ENCODE data around the gene IL1RAPL1.
"Not testable (repeated sequence)": the region's sequence is repeated elsewhere in the genome, so short reads cannot be mapped to it uniquely, and the experiment has no call there.

The IL1RAPL1 gene

DNA sequence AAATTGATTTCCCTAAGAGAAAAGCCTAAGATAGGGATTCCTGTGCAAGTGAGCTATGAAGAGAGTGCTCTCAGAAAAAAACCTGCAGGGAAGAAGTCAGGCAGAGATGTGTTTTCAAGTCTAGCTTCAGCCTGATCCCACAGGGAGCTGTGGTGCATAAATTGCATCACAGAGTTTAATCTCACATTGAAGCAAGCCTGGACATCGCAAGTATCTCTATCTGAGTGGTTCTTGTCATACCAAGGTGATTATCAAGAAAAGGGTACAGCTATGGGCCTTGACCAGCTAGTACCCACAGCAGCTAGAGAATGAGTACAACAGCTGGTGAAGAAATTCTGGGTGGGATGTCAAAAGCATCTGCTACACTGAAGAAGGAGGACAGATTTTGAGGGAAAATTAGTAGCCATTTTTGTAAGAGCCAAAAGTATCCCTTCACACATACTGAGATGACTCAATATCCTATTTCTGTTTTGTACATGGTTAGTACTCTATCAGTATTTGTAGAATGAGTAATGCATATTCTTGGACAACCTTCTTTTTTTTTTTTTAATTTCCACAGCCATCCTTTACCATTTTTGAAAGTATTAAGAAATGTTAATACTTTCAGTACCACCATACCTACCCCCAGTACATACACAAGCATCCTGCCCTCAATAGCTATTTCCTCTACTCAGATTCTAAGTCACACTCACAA, 708.9 kb downstream of the IL1RAPL1 start:
- no peak for DNase-seq

DNA sequence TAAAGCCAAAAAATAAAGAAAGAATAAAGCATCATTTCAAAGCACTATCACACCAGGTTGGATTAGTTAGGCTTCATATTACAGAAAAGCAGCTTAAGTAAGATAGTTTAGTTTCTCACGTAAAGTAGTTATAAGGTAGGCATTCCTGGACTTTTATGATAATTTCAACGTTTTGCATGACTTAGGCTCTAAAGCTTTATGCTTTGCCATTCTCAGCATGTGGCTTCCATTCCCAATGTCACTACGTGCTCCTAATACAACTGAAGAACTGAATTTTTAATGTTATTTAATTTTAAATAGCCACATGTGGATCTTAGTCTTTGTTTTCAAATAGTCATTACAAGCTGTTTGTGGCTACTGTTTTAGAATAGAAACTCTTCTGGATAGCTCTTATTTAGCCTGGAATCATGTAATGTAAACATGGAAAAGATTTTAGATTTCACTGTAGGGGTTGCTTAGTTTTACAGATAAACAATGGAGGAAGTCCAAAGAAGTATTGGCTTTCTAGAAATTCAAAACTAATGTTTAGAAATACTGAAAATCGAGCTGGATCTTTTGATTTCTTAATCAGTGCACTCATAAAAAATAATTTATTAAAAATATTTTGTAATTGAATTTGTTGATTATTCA, 710.0 kb downstream of the IL1RAPL1 start:
- no peak for DNase-seq

DNA sequence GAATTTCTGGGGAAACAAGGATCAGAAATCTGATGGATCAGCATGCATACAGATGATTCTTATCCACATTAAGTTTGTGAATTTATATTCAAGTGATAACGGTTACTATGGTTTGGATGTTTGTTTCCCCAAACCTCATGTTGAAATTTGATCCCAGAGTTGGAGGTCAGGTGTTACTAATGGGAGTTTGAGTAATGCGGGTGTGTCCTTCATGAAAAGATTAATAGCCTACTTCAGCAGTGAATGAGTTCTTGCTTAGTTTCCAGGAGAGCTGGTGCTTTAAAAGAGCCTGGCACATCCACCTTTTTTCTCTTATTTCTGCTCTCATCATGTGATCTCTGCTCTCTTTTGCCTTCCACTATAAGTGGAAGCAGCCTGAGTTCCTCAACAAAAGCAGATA, 712.4 kb downstream of the IL1RAPL1 start:
- peak in 1 of 2 experiments; percentile 23 for DNase-seq

DNA sequence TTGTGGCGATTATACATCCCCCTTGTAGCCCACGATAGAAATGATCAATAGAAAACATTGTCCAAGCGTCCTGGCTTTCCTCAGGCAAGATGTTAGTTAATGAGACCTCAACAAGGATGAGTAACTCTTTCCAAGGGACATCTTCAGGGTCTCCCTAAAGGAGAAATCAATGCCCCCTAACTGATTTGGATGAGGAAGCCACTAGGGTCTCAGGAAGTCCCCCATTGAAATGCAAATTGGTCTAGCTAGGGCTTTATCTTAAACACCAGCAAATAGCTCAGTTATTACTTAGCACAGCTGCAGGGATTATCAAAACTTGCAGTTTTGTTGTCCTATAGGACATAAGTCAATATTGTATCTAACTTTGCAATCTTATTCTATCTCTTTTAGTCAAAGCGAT, 721.5 kb downstream of the IL1RAPL1 start:
- DNase-seq = no peak

DNA sequence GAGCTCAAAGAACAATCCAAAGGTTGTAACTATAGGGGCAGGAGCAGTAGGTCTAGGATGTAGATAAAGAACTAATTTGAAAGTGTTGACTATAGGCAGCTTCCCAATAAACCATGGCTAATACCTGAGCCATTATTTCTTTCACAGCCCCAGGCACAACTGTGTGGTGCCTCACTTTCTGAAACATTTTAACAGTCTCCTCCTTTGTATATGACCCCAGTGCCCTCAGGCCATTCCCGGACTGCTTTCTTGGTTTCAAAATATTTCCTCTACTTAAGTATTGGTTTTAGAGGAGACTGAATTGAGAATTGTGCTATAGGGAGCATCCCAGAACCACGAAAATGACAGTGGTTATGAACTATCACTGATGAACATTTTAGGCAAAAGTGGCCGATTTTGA, 728.7 kb downstream of the IL1RAPL1 start:
- no peak for DNase-seq

DNA sequence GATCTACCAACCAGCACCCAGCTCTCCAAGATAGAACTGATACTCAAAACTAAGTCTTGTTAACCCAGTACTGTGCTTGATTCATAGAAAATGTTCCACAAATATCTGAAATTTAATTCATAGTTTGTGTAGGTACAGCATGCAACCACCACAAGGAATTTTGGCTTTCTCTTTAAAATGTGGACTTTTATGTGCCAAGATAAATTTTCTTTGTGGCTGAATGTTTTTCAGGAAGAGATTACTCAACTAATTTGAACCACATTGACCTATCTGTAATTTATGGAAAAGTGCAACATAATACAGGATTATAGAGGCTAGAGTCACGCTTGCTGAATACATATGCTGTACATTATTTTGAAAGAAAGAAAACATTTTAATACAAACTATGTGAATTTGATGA, 730.8 kb downstream of the IL1RAPL1 start:
- DNase-seq = peak in 1 of 2 experiments; percentile 5

DNA sequence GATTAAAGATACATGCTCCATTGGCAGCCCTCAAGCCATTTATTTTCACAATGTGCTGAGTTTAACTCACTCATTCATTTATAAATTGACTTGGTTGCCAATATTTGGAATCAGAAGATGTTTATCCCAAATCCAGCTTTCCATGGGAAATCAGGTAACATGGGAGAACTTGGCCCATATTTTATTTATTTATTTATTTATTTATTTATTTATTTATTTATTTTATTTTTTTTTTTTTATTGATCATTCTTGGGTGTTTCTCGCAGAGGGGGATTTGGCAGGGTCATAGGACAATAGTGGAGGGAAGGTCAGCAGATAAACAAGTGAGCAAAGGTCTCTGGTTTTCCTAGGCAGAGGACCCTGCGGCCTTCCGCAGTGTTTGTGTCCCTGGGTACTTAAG, 745.2 kb downstream of the IL1RAPL1 start:
- not testable (repeated sequence) for DNase-seq

DNA sequence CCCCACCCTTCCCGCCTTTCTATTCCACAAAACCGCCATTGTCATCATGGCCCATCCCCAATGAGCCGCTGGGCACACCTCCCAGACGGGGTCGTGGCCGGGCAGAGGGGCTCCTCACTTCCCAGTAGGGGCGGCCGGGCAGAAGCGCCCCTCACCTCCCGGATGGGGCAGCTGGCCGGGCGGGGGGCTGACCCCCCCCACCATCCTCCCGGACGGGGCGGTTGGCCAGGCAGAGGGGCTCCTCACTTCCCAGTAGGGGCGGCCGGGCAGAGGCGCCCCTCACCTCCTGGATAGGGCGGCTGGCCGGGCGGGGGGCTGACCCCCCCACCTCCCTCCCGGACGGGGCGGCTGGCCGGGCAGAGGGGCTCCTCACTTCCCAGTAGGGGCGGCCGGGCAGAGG, 745.8 kb downstream of the IL1RAPL1 start:
- not testable (repeated sequence) for DNase-seq

DNA sequence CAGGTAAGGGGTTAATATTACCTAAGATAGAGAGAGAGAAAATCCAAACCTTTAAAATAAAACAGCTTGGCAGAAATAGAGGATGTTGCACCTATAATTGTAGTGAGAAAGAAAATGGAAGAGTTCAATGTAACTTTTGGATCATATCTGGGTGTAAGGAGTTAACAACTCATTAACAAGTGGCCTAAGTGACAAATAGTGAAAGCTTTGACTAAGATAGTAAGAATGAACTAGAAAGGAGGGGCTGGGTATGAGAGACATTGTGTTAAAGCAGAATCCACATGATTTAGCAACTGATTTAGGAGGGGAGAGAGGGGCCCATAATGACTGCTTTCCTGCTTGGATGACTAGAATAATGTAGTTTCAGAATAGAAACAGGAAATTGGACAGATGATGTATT, 761.0 kb downstream of the IL1RAPL1 start:
- no peak for DNase-seq

DNA sequence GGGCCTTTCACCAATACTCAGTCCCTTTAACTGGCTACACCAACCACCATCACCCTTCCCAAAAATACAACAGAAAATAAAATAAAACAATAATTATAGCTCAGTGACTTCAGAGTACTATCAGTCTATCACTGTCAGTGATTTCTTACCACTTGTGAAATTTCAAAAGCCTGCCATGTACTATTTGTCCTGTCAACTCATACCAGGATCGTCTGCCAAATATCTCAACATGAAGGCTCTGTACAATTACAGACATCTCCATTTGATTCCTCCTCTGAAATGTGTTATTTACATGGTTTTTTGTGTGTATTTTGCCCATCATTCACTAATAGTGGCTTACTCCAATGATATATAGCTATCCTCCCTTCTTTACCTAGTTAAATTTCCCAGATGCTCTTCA, 772.0 kb downstream of the IL1RAPL1 start:
- no peak for DNase-seq

DNA sequence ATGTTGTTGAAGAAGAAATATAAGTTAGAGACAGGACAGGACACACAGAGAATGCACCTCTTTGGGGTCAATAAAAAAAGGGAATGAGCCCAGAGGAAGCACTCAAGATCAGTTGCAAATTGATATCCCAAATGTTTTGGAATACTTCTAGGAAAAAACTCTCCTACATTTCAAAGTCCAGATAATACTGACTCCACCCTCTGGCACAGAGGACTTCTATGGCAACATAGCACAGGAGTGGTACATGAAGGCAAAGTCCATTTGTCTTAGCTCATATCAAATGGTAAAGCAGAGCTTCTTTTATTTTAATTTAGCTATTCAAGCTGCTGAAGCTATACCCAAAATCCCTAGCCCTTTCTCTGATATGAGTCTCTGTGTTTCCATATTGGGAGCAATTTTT, 787.5 kb downstream of the IL1RAPL1 start:
- not testable (repeated sequence) for DNase-seq

DNA sequence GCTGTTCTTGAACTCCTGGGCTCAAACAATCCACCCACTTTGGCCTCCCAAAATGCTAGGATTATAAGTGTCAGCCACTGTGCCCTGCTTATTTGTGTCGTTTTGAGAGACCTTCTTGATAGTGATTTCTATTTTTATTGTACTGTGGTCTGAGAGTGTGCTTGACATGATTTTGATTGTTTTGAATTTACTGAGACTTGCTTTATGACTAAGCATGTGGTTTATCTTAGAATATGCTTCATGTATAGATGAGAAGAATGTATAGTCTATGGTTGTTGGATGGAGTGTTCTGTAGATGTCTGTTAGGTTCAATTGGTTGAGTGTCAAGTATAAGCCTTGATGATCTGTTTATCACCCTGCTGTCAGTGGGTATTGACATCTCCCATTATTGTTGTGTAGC, 789.3 kb downstream of the IL1RAPL1 start:
- DNase-seq = no peak

DNA sequence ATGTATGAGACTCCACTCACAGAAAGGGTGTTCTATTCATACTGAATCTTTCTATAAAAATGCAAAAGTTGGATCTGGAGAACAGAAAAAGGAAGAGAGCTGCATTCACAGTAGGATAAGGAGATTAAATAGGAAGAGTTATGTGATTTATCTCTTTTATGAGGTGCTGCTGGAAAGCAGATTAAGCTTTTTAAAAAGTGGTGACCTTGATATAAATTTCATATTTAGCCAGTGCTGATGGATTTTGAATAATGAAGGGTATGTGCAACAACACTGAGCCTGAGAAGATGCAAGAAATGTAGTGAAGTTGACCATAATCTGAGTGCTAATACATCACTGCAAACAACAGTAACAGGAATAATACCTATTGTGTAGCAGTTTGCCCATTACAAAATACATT, 795.6 kb downstream of the IL1RAPL1 start:
- no peak for DNase-seq

DNA sequence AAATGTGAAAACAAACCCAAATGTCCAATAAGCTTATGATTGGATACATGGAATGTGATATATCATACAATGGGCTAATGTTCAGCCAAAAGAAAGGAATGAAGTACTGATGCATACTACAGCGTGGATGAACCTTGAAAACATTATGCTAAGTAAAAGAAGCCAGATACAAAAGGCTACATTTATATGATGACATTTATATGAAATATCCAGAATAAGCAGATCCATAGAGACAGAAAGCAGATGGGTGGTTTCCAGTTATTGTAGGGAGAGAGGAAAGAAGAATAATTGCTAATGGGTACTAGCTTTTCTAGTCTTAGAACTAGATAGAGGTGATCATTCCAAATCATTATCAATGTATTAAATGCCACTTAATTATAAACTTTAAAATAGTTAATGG, 801.3 kb downstream of the IL1RAPL1 start:
- no peak for DNase-seq

DNA sequence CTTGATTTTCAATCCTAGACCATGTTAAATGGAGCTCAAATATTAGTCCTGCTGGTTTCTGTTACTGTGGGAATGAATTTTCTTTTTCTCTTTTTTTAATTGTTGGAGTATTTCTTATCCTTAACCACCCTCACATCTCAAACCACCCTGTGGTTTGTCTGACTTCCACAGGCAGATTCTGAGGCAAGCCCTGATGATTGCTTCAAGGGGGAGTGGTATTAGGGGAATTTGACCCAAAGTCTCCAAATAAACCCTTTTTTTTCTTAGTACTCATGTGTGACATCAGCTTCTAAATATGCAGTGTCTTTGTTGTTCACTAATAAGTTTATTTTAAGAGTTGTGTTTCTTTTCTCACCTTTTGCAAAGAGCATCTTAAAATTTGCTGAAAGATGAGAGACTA, 810.3 kb downstream of the IL1RAPL1 start:
- DNase-seq = no peak

DNA sequence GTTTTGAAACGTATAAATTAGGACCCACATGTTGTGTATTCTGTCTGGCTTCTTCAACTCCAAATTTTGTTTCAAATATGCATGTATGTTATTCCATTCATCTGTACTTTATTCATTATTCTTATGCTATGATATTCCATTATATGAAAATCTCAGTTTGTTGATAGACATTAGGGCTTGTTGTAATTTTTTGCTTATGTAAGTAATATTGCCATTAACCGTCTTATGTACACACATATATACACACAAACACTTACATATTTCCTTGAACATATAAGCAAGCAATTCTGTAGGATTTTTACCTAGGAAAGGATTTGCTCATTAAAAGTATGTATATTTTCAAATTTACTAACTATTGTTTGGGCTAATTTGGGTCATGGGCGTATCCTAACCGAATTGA, 820.1 kb downstream of the IL1RAPL1 start:
- DNase-seq = no peak

DNA sequence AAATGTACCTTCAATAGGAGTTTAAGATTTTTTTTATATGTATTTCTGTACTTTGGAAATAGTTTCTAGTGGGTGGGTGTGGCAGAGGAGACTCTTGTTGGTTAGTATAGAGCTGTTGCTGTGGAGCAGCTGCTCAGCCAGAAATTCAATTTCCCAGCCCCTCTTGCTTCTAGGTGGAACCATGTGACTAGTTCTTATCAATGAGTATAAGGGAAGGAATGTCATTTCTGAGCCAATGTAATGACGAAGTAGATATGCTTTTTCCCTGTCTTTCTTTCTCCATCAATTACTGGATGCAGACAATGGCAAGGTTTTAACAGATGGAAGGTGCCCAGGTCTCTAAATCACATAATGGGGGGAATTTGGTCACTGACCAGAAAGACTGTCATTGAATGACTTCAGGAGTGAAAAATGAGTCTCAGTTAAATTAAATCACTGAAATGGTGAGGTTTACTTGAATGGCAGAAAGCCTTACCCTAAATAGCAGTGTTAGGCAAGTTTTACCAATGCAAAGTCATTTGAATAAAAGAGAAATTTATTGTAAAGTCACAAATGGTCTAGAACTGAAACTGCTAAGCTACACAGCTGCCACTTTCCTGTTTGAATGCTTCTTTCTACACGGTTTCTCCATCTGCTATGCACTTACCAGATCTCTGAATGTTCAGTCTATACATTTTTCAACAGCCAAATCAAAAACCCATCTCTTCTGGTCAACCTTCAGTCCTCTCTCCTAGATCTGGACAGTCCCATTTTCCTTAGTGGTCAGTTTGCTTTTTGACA, 832.7 kb downstream of the IL1RAPL1 start:
- no peak for DNase-seq

DNA sequence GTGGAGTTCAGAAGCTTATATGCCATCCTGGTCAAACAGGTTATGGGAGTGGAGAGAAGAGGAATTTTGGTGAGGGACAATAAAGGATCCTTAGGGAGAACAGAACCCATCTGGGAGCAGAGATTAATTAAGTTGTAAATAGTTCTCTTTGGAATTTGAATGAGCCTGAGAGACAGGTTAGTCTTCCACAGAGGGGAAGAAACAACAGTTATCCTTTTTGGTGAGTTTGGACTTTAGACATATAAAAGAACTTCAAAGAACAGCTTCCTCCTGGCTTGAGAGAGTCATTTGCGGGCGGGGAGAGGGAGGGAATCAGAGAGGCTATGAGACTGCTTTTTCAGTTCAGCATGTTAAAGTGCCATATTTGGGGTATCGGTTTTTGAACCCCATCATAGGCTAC, 834.8 kb downstream of the IL1RAPL1 start:
- DNase-seq = no peak

DNA sequence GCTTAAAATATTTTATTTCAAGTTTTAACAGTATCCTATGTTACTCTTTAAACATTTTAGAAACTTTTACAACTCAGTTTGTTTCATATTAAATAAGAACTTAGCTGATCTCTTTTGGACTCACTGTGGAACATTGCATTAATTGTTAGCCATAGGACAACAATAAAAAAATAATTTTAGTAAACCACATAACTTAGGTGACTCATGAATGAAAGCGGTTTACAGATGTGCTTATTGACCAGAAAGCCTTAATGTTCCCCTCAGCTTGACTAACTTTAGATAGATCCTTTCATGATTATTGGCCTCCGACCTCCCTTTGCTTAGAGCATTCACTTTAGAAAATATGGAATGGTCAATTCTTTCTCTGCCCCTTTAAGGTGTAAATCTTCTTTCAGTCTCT, 844.6 kb downstream of the IL1RAPL1 start:
- no peak for DNase-seq

DNA sequence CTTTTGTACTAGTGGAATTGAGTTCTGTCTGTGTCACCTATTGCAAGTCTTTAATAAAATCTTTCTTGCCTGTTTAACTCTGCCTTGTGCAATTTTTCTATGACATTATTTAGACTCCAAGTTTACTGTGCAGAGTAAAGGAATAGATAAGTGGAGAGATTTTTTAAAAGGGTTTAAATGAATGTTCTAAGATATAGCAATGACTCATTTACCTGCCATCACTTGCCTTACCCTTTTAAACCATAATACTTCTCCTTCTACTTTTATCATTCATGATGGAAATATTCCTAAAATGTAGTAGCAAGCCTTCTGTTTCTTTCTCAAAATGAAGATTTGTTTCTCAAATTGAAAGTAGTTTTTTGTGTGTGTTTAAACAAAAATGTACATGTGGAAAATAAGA, 845.3 kb downstream of the IL1RAPL1 start:
- no peak for DNase-seq

DNA sequence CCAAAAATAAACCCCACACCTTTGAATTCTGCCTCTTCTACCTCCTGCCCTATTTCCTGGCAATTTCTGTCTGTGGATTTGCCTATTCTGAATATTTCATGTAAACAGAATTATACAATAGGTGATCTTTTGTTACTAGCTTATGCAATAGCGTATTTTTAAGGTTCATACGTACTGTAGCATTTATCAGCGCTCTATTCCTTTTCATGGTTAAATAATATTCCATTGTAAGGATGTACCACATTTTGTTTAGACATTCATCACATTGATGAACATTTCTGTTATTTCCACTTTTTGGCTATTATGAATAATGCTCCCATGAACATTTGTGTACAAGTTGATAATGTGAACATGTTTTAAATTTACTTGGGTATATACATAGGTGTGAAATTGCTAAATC, 847.7 kb downstream of the IL1RAPL1 start:
- no peak for DNase-seq

DNA sequence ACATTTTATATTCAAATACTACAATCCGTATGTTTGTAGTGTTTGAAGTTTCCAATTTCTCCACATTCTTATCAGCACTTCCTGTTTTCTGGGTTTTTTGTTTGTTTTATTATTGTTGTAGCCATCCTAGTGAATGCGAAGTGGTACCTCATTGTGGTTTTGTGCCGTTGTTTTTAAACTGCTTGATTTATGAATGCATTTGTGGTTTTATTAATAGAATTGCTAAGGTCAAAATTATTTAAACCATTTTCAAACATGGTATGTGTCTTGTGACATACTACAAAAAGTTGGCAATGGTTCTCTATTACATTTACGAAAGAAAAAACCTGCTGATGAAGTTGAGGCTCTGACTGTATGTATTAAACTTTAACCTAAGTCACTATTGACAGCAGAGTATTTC, 848.1 kb downstream of the IL1RAPL1 start:
- DNase-seq = no peak

DNA sequence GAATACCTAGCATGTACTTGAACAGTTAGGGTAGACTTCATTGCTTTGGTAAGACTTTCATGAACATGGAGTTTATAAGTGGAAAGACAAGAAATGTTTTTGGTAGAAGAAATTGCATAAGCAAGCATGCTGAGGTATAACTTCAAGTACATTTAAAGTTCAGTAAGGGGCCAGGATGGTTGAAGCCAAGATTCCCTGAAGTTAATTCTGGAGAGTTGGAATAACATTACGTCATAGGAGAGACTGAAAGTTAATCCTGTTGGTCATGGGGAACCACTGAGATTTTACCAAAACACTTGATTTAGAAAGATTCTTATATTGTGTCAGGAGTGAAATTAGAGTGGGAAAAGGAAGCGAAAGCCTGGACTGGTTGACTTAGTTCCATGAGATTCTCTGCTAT, 860.6 kb downstream of the IL1RAPL1 start:
- DNase-seq = no peak

DNA sequence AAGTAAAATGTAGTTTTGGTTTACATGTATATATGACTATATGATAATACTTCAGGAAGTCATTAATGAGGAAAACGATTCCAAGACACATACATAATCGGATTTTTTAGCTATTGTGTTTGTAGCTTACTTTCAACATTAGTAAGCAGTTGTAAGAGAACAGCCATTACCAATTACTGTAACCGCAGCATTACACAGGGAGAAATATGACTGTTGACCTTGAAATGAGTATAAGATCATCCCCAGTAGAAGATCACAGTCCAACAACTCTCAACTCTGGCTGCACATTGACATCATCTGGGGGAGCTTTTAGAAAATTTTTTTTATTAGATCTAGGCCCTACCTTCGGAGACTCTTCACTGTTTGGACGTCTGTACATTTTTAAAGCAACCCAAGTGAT, 866.1 kb downstream of the IL1RAPL1 start:
- no peak for DNase-seq
